Superior temporal gyrus (tissue), 1 donor: ENCODE measurements around the gene WWOX.

ENCODE experiments used
- DNase-seq: peaks from one replicate; pipeline ENCODE4 v3.0.0-alpha.2; 2016; ENCODE audit errors: extremely low spot score

WWOX gene

GRCh38 chr16:79093554-79093967 is 994.1 kb downstream of the WWOX start:
- DNase-seq: no peak

- no peak for DNase-seq
Observed at GRCh38 chr16:79096246-79096645, 996.8 kb downstream of the WWOX start.

- DNase-seq: no peak
Observed at GRCh38 chr16:79097166-79097565, 997.7 kb downstream of the WWOX start.

DNA sequence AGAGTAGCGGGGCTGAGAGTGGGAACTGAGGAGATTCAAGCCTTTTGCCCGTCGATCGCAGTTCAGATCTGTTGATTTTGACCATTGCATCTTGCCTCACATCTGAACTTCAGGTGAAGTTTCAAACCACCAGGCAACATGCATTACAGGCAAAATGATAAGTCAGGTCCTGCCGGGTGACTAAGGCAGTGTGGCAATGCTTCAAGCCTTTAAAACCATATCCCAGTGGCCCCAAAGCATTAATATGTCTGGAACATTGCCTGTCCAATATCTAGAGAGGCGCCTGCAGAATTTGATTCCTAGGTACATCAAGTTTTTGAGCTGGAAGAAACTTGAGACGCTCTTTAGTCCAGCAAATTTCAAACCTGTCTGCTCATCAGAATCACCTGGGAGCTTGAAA is 998.3 kb downstream of the WWOX start:
- no peak for DNase-seq

DNA sequence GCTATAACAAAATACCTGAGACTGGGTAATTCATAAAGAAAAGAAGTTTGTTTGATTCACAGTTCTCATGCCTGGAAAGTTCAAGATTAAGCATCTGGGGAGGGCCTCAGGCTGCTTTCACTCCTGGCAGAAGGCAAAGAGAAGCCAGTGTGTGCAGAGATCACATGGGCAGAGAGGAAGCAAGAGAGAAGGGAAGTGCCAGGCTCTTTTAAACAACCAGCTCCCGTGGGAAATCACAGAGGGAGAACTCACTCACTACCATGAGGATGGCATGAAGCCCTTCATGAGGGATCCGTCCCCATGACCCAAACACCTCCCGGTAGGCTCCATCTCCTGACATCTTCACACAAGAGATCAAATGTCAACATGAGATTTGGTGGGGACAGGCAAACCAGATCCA is 999.5 kb downstream of the WWOX start:
- no peak for DNase-seq

GRCh38 chr16:79099716-79100115 is 1000.3 kb downstream of the WWOX start:
- no peak for DNase-seq

GRCh38 chr16:79100447-79100846 is 1001.0 kb downstream of the WWOX start:
- DNase-seq: no peak

DNA sequence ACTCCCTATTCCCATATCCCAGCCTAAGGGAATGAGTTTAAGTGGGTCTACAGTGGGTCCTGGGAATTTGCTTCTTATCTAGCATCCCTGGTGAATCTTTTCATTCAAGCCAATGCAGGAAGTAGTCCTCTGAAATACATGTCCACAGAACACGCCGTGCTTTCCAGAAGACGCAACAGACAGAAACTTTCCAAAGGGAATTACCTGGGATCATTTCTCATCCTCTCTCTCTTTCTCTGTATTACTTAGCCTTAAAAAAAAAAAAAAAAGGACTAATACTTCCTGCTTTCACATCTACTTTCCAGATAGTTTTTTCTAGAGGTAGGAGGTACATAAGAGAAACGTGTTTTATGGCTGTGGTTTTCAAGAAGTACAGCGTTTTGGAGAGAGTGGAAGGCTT is 1002.0 kb downstream of the WWOX start:
- no peak for DNase-seq

GRCh38 chr16:79104567-79104966 is 1005.1 kb downstream of the WWOX start:
- no peak for DNase-seq

DNA sequence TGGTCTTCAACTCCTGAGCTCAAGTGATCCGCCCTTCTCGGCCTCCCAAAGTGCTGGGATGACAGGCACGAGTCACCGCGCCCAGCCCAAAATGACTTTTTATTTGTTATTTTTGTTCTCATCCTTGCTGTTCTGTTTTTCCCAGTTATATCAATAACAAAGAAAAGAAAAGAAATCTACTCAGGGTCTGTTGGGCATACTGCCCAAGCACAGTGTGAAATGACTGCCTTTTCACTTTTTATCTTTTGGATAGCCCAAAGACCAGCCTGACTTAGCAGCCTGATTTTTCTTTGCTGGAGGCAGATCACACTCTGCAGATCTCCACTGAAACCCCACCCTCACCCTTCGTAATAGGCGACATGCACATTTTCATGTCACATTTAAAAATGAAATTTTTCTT is 1007.8 kb downstream of the WWOX start:
- no peak for DNase-seq

GRCh38 chr16:79109771-79110170 is 1010.3 kb downstream of the WWOX start:
- DNase-seq: no peak

DNA sequence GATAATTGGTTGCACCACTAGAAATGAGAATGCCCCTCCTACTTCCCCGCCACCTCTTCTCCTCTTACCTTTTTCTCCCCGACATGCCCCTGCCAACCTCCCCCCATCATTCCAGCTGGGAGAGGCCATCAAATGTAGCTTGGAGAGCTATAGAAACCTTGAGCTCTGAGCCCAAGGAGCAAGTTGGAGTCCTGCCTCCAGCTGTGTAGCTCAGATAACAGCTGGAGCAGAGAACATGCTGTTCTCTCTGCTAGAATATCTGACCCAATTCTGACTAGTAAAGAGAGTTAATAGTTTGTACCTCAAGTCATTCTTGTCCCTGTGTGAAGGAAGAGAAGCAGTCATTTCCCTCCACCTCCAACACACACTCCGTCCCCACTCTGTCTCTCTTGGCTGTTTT is 1010.8 kb downstream of the WWOX start:
- DNase-seq: no peak

DNA sequence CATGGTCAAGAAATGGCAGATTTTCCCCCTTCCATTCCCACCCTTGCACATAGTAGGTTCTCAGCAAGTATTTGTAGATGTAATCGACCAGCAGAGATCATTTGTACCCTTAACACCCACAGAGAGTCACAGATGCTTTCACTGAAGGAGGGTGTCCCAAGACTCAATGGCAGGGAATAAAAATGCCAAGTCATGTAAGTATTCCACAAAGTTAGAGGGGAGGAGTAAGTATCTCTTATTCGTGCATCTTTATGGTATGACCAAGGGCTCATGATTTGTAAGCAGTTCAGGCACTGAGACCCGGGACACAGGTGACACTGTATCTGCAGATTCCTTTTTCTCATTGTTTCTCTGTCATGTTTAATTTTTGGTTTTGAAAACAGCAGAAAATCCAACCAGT is 1011.5 kb downstream of the WWOX start:
- DNase-seq: no peak

DNA sequence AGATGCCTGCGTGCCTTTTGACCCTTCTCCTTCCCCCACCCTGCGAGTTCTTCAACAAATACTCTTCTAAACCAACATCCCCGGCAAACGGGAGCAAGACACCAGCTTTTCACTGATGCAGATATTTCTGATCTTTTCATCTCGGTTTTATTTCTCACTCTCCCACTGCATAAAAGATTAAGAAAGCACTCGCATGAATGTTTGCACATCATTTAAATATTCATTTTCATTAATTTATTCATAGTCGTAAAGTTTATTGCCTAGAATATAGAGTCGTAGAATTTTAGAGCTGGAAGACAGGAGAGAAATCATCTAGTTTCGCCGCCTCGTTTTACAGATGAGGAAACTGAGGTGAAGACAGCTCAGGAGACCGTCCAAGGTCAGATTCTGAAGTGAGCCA is 1013.0 kb downstream of the WWOX start:
- DNase-seq: no peak

GRCh38 chr16:79113826-79114225 is 1014.4 kb downstream of the WWOX start:
- DNase-seq: no peak

- no peak for DNase-seq
Observed at GRCh38 chr16:79114759-79115158, 1015.3 kb downstream of the WWOX start.

GRCh38 chr16:79121906-79122305 is 1022.5 kb downstream of the WWOX start:
- no peak for DNase-seq

GRCh38 chr16:79122343-79122742 is 1022.9 kb downstream of the WWOX start:
- DNase-seq: no peak

GRCh38 chr16:79124016-79124756 is 1024.7 kb downstream of the WWOX start:
- DNase-seq: no peak

GRCh38 chr16:79127766-79128165 is 1028.3 kb downstream of the WWOX start:
- DNase-seq: no peak

GRCh38 chr16:79128706-79129105 is 1029.3 kb downstream of the WWOX start:
- DNase-seq: no peak

GRCh38 chr16:79130616-79131015 is 1031.2 kb downstream of the WWOX start:
- DNase-seq: no peak

GRCh38 chr16:79131321-79132075 is 1032.0 kb downstream of the WWOX start:
- no peak for DNase-seq
